HT-29 (cell line): Measurements from ENCODE around the gene C1orf35. TPM values are rescaled to one million over a fixed set of nuclear protein-coding genes. Genes with fewer than 3 reads are reported as not detected.

Source experiments
- DNase-seq: peaks from one replicate; pipeline ENCODE4 v3.0.0-alpha.2; 2015; ENCODE audit warnings: low spot score
- total RNA-seq: library from RNA; depleted of rRNA; stranded (reverse); fragments of >200 nt; shearing (Covaris generic); gene quantifications from 2 replicates; pipeline ENCODE4 v1.2.3, GENCODE V29; 2014

The C1orf35 gene
- total RNA-seq, 1 experiment from 2014 or later = 30.3 TPM

DNA sequence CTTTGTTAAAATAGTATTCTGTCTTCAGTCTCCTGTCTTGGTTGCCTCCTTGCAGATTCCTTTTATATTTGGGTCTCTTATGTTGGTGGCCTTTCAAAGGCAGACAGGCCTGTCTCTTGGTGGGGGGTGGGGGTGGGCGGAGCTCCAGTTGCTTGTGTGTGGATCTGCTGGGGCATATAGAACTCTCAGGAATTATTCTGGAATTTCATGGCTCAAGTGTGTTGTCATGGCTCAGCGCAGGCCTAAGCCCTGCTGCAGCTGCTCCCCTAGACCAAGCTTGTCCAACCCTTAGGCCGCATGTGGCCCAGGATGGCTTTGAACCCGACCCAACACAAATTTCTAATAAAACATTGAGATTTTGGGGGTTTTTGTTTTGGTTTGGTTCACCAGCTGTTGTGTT is 8.0 kb downstream of the C1orf35 start:
- DNase-seq = no peak

DNA sequence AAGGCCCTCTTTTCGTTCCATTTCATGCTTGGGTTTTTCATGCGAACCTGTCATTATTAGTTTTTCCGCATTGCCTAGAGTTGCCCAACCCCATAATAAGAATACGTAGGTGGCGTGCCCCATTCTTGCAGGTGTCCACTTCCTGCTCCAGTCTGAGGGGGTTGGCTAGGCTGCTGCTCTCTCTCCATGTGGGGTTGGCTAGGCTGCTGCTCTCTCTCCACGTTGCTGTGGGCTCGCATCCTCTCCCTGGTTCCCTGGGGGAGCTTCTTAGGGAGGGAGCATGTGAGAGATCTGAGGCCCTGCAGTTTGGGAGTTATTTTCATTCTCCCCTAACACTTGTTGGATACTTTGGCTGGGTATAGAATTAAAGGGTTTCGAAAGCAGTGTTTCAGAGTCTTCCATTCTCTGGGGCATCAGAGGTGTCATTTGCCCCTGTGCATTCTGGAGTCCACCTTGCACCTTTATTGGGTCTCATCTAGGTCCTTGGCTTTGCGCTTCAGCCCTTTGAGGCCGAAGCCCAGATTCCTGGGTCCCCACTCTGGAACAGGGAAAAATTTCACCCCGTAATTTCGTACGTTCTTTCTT is 8.6 kb downstream of the C1orf35 start:
- no peak for DNase-seq

DNA sequence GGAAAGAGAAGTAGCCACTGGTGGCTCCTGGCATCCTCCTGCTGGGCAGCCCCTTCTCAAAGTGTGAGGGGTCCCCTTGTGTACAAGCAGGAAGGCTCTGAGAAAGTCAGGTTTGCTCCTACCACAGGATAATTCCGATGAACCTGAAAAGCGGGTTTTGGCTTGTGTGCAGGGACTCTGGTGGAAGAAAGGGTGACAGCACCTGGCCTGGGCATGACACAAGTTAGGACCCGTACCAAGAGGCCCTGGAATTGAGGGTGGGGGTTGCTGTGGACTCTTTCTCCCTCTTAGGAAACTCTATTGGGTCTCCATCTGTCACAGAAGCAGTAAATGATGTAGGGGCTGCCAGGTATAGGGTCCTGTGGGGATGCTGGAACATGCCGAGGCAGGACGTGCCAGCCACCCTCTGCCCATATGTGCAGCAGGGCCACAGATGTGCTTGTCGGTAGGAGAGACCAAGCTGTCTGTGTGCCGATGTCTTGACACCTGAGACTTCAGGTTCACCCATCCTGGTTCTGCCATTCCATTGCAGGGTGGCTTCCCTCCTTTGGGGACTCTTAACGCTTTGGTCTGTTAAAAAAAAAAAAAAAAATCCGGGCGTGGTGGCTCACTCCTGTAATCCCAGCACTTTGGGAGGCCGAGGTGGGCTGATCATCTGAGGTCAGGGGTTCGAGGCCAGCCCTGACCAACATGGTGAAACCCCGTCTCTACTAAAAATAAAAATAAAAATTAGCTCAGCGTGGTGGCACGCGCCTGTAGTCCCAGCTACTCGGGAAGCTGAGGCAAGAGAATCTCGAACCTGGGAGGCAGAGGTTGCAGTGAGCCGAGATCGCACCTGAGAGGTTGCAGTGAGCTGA is 9.8 kb downstream of the C1orf35 start:
- no peak for DNase-seq

DNA sequence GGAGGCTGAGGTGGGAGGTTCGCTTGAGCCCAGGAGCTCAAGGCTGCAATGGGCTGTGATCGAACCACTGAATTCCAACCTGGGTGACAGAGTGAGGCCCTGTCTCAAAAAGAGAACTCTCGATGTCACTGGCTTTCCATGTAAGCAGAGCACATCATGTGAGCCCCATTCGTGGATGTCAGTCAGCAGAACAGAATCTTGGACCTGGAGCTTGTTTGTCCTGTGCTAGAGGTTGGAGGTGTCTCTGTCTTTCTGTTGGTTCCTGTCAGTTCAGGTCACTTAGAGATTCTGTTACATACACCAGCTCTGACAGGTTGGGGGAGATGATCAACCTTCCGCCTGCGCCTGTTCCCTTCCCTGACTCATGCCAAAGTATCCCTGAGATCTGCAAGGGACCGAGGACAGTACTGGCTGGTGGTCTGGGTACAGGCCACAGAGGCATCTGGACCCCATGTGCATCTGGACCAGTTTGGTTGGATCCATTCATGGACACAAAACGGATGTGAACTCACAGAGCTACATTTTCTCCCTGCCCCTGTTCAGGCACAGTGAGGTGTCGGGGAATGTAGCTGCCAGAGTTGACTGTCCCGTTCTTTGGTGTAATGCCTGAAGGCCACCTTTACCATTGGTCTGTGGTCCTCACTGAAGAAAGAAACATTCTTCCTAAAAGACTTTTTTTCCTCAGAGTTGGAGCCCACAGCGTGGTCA is 10.6 kb downstream of the C1orf35 start:
- no peak for DNase-seq

DNA sequence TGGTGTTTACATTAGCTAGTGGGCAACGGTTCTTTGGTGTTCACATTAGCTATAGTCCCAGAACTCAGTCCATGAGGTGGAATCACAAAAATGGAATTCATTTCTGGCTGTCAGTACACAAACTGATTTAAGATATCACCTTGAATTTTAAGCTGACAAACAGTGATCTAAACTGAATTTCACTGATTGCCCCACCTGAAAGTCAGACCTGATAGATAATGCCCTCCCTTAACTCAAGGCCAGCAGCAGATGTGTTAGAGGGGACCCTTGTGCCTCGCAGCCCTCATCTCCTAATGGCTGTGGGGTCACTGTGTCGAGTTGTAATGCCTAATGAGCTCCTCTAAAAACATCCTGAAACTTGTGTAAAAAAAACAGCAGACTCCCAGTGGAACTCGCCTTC is 12.0 kb downstream of the C1orf35 start:
- DNase-seq = no peak

DNA sequence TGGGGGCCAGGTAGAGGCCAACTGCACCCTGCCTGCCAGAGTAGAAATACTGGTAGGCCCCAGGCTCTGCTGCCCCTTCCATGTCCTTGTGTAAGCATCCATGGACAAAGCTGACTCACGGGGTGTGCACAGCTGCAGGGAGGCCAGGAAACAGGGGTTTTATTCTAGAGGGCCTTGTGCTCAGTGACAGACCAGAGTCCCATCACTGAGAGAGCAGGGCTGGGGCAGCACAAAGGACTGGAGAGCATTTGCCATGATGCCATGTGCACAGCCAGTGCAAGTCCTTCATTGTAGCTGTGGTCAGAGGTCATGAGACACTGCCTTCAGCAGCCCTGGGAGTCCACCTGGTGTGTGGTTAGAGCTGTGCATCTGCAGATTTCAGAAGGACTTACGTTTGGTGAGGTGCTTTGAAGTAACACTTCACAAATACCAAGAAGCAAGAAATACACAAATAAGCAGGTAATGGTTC is 12.5 kb downstream of the C1orf35 start:
- DNase-seq = no peak

DNA sequence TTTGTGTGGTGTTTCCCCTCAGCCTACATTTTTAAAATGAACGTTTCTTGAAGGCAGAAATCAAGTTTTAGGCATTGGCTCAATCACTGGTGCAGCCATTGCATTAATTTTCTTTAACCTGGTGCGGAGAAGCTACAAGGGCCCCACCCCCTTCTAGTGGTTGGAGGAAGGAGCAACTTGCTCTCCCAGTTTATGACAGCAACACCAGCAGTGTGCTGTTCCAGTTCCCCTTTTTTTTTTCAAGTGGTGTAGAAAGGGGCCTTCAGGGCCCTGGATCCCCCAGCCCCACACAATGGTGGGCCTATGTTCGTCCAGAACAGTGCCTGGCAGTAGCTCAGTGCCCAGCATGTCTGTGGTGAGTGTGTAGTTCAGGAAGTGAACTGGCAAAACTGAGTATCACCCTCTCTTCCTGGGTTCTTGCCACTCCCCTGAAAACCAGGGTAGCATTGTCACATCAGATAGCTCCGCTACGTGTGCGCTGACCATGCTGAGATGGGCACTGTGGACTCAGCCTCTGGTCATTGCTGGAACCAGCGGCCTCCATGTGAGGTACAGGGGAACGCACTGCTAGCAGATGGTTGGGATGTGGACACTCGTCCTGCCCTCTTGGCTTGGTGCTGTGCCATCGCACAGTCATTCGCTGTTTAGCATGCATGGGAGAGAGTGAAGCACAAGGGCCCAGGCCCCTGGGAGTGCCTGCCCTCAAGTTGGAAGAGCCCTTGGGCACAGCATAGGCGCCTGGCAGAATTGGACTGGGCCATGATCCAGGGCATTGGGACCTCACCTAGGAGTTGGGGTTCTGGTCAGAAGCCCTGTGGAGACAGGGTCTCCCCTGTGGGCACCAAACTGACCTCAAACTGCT is 13.4 kb downstream of the C1orf35 start:
- no peak for DNase-seq

DNA sequence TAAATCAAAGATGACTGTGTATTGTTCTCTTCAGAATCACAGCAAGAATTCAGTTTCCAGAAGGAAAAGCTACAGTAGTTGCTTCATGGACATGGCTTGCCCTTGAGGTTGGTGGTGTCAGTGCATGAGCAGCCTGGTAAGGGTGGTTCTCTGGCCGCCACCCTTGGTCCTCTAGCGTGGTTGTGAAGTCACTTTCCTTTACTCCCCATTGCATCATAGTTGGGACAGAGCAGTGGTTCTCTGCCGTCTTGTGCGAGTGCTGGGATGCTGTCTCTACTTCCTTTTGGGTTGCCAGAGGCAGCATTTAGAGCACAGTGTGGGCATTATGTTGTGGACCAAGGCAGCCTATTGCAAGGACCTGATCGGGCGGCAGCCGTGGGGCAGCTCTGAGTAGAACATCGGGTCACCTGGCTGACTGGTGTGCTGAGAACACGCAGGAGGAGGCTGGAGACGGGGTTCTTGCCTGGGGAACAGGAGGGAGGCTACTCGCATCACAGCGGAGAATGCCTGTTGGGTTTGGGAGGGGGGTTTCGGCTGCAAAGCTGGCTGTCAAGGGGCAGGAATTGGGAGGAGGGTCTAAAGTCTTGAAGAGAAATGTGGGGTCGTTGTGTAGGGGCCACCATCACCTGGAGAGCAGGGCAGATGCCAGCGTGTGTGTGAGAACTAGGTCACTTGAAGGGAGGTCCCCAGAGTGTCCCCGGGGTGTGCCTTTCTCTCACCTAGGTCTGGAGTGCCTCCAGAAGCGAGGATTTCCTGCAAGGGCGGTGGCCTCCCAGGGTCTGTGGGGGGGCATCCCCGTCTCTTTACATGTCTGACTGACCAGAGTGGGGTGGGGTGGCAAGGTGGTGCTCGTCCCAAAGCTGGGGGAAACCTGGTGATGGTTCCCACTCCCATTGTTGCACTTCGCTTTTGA is 14.3 kb downstream of the C1orf35 start:
- DNase-seq = no peak

DNA sequence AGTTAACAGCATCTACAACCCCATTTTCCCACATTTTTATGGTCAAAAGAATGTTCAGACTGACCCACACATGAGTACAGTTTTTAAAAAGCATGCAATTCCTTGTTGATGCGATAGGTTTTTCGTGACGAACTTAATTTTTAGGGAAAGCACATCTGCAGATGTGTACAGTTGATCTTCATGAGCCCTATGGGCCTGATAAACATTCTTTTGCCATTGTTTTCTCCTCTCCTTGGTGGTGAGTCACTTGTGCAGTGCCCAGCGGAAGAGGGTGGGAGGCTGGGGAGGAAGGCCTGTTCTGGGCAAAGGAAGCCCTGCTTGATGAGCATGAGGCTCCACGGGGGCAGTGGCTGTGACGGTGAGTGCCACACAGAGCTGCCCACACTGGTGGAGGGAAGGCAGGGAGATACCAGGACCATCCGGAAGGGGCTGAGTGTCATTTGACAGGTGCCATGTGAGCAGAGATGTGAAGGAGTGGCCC is 15.3 kb downstream of the C1orf35 start:
- DNase-seq = peak; percentile 21

DNA sequence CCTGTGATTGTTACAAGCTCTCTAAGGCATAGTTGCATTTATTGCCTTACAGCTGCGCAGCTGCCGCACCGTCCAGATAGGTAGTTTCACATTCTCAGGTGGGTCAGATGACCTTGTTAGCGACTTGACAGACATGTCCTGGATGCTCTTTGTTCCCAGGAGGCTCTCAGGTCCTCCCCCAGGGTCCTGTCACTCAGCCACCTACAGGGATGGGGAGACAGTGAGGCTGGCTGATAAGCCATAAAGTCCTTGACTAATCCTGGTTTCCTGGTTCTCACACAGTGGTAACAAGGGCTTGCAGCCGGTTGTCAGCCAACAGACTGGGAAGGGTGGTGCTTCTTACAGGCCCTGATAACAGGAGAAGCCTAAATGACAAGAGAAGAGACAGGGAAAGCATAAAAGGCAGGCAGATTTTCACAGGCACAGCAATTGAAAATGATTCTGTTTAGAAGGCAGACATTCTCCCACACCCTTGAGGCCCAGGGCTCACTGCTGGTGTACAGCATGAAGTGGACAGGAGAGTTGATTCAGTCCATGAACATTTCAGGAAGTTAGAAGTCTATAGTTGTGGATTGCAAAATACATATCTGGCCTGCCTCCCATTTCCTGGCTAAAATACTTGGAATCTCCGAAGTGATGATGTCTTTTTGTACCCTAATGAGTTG is 17.7 kb downstream of the C1orf35 start:
- no peak for DNase-seq

DNA sequence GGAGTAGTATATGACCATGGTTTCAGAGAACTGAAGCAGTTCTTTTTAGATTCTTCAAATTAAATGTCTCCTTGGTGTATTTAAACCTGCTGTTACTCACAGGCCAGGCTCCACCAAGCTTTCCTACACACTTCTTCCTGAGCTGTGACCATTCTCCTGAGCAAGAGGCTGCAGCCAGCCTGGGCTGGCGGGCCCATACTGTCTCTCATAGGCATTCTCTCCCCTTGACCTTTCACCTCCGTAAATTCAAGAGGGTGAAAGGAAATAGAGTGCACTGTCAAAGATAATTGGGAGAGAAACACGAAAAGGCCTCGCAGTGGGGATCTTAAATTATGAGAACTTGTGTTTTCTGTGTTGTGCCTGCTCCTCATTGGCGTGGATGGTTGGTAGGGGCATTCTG is 18.3 kb downstream of the C1orf35 start:
- no peak for DNase-seq

DNA sequence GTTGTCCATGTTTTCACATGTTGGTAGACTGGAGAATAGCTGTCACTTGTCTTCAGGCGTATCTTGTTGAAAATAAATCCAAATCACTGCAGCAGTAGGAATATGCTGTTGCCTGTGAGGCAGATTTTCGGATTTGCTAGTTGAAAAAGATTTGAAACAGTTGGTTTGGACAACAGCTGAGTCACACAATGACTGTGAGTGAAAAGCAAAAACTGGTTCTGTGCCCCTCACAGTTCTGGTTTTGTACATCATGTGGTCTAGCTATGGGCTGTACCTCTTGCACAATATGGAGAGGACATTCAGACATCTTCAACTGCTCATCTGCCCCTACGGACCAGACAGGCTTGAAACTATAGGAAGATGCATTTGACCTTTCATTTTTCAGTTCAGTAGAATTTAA is 18.8 kb downstream of the C1orf35 start:
- DNase-seq = no peak

DNA sequence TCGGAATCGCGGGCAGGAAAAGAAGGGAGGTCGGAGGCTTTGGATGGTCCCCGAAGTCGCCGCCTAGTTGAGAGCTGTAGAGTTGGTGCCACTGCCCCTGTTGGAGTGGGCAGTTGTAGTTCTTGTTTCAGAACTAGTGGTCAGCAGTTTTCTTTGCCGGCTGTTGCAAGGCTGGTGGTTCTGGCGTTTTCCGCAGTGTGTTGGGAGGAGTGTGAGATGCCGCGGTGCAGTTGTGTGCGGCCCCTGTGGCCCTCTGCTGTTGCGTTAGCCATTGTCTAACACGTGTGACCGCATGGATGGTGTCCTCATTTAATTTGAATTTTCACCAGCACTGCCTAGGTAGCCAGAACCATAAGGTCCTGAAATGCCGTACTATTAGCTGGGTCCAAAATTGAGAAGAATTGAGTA is 19.2 kb downstream of the C1orf35 start:
- peak; percentile 33 for DNase-seq

DNA sequence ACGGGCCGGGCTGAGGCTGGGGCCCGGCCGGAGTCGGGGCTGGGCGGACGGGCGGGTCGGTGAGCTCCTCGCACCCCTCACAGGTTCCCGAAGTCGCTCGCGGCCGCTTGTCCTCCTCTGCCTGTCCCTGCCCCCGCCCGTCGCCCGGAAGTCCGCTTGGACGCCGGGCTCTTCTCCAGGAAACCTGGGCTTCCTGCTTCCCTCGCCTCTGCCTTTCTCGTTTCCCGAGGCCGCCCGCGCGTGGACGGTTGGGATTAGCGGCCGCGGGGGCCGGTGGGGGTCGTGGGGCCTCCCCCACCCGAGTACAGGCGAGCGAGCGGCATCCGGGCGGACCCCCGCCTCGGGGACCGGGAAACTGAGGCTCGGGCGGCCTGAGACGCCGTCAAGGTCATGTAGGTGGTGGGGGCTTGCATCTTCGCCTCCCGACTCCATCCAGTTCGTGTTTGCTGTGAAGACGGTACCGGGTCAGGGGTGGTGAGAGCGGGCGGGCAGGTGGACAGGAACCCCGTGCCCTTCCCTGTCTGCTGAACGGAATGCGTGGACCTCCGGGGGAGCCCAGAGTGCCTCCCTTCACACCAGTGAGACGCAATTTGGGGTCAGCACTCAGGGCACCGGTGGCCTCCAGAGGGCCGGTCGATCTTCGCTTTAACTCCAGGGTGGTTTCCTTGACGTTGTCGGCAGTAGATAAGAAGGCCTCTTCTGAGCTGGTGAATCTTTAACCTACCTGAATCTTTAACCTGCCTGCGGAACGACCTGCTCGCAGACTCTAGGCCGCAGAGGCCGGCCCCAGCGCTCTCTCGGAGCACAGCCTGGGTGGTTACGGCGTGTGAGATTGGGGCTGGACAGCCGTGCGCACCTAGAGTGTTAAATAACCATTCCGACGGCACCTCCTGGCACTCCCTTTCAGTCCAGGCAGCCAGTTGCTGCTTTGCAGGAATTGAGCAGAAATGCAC is 19.9 kb downstream of the C1orf35 start:
- DNase-seq = peak; percentile 52

DNA sequence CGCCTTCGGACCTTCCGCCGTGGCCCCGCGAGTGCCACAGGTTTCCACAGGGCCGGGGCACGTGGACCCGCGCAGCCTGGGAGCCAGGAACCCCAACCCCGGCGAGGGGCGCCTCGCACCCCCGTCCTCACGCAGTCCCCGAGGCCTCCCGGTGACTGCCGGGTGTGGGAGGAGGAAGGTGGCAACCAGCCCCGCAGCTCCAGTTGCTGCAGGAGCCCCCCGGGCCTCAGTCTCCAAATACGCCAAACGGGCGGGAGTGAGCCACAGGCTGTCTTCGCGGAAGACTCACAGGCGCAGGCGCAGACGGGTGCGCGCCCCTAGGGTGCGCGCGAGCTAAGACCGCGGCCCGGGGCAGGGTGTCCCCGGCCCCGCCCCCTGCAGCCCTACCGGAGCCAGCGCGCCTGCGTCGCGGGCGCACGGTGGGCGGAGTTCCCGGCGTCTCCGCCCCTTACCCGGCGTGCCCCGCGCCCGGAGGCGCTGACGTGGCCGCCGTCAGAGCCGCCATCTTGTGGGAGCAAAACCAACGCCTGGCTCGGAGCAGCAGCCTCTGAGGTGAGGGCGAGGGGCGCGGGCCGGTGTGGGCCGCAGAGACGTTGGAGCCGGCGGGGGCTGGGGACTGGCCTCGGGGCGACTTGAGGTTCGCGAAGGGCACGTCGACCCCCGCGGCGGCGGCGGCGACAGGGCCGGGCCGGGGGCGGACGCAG is 20.8 kb downstream of the C1orf35 start, which contains the start of gene ARF1:
TSS of gene ARF1 (plus strand) at position 495 of the 704 bp plus-strand sequence. CDS start 14,407 bp downstream, outside the sequence.
- DNase-seq = peak; percentile 96

DNA sequence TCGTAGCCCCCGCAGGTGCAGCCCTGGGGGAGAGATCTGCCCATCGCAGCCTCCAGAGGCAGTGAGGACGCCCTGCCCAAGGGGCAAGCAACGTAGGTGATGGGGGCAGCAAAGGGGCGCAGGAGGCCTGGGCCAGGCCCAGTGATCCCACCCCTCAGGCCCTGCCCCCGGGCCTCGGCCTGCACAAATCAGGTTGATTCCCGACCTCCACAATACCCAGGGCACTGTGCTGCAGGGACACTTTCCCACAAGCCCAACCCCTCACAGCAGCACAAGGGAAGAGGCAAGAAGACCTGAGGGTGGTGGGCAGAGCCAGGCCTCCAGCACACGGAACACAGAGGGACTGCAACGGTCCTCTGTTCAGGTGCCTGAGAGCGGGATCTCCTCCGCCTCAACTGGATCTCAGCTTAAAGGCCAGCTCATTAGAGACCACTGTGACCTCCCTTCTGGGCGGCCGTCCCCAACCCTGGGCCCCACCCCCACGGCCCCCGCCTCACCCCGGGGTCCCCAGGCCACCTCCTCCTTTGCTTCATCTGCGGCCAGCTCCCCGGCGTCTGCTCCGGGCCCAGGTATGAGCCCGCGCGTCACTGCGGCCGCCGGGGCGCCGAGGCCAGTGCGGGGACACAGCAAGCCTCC is 21.4 kb downstream of the C1orf35 start:
- DNase-seq = no peak

DNA sequence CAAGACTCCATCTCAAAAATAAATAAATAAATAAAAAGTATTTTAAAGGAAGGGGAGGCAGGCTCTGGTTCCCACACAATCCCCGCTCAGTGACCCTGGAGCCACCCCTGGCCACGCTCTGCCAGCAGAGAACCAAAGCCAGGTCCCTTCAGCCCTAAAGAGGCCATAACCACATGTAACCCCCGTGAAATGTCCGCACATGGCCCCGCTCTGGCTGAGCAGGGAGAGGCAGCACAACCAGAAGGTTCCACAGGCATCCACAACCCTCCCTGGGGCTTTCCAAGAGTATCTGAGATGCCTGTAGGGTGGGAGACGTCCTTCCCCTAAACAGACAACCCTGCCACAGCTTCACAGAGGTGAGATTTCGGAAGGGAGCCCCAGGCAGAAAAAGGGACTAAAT is 22.0 kb downstream of the C1orf35 start:
- no peak for DNase-seq
